ENCODE measurements around the gene CIZ1.

Gene CIZ1

DNA sequence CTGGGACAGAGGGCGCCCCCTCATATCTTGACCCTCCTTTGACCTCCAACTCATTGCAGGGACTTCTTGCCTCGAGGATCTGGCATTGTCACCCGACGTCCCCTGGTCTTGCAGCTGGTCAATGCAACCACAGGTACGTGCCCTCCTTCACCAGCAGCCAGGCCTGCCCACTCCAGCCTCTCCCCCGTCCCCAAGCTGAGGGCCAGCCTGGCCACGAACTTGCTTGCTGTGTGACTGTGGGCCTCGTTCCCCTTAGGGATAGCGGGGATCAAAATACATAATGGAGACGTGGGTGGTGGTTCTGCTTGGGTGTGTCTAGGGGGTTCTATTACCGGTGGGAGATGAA lies 26.8 kb upstream of the CIZ1 start:
- FAIRE-seq (no peak), DNase-seq (ENCODE audit: insufficient read length, low spot score) (no peak)
- TF ChIP-seq, protein P1, sequence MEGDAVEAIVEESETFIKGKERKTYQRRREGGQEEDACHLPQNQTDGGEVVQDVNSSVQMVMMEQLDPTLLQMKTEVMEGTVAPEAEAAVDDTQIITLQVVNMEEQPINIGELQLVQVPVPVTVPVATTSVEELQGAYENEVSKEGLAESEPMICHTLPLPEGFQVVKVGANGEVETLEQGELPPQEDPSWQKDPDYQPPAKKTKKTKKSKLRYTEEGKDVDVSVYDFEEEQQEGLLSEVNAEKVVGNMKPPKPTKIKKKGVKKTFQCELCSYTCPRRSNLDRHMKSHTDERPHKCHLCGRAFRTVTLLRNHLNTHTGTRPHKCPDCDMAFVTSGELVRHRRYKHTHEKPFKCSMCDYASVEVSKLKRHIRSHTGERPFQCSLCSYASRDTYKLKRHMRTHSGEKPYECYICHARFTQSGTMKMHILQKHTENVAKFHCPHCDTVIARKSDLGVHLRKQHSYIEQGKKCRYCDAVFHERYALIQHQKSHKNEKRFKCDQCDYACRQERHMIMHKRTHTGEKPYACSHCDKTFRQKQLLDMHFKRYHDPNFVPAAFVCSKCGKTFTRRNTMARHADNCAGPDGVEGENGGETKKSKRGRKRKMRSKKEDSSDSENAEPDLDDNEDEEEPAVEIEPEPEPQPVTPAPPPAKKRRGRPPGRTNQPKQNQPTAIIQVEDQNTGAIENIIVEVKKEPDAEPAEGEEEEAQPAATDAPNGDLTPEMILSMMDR (IDR thresholded peaks at IDR 0.05; ENCODE audit: insufficient read depth, missing control alignments) = no peak

DNA sequence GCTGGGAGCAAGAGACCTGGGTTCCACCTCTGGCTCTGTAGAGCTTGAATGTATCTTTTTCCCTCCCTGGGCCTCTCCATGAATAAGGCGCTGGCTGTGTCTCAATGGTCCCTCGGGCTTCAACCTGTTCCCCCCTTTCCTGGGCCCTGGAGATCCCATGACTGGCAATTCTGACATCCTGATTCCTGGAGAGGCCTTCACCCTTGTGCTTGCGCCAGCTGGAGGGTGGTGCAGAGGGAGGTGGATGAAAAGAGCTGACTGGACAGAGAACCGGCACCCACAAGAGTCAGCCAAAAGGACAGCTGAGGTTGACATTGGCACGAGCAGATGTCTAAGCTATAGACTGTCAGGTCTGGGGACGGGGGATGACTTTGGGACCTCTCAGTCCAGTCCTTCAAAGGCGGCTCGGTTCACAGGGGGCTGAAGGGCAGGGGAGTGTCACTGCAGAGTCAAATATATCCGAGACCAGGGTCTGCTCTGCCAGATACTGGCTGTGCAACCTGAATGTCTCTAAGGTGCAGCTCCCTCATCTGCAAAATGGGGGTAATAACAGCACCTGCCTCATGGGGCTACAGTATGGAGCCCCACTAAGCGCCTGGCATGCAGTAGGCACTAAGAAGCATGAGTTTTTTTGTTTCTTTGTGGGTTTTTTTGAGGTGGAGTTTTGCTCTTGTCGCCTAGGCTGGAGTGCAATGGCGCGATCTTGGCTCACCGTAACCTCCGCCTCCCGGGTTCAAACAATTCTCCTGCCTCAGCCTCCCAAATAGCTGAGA lies 25.6 kb upstream of the CIZ1 start:
- TF ChIP-seq, protein P1 (IDR thresholded peaks at IDR 0.05; ENCODE audit: insufficient read depth, missing control alignments) = no peak
- no peak for DNase-seq (ENCODE audit: insufficient read length, low spot score)
- no peak for FAIRE-seq

DNA sequence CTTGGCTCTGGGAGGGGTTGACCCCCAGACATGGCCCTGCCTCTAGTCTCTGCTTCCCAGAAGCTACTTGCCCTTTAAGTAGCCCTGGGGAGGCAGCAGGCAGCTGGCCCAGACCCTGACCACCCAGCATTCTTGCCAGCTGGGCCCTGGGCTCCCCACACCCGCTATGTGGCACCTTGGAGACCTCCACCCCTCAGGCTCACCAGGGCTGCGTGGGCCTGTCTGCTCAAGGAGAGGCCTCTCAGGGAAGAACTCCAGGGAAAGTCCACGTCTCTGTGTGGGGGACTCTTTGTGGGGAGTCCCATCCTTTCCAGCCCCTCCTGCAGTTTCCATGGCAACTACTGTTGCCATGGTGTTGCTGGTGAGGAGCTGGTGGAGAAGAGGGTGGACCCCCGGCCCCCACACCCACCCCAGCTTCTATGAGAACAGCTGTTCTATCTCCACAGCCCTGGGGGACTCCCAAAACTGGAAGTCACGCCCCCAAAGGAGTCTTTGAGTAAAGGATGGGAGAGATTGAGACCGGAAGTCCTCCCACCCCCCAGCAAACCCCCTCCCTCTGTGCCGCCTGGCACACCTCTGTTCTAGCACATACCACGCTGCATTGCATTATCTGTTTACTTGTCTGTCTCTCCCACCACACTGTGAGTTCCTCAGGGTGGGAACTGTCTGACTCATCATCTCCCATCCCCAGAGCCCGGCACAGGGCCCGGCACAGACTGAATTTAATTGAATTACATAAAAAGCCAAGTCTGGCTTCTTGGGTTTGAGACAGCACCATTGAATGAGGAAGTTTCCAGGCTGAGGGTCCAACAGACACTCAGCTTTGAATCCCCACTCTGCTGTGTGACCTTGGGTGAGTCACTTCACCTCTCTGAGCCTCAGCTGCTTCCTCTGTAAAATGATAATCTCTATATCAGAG lies 24.4 kb upstream of the CIZ1 start:
- FAIRE-seq (no peak), DNase-seq (ENCODE audit: insufficient read length, low spot score) (no peak)
- TF ChIP-seq, protein P1 (IDR thresholded peaks at IDR 0.05; ENCODE audit: insufficient read depth, missing control alignments) = no peak

DNA sequence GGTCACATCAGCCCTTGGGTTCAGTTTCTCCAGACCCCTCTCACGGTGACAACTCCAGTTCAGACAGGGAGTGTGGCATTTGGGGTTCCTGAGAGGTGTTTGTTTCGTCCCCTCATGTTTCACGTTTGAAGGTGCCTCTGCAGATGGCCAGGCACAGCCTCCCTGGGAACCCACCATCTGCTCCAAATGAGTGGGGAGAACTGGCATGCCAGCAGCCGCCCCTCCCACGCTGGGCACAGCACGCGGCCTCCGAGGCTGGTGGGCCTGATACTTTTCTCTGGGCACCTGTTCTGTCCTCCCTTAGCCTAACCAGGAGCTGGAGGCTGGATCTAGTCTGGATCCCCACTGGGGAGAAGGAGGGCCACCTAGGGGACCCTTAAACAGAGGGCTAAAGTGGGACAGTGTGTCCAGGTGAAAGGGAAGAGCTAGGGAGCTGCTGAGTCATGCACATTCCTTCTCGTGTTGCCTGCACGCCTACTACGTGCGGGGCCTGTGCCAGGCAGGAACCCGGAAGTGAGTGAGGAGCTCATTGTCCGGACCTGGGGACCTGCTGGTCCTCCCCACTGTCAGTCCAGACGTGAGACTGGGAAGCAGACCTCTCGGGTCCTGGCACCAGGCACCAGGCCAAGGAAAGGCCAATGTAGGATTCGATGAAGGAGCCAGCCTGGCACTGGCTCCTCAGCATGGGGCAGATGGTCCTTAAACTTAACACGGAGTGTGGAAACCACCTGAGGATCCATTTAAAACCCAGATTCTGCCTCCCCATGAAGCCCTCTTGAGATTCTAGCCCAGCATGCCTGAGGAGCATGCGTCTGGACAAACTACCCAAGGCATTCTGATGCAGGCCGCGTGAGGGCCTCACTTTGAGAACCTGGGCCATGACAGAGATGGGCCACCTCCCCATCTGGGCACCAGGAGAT lies 23.5 kb upstream of the CIZ1 start:
- DNase-seq (ENCODE audit: insufficient read length, low spot score) (no peak), FAIRE-seq (no peak)
- TF ChIP-seq, protein P1 (IDR thresholded peaks at IDR 0.05; ENCODE audit: insufficient read depth, missing control alignments) = no peak

DNA sequence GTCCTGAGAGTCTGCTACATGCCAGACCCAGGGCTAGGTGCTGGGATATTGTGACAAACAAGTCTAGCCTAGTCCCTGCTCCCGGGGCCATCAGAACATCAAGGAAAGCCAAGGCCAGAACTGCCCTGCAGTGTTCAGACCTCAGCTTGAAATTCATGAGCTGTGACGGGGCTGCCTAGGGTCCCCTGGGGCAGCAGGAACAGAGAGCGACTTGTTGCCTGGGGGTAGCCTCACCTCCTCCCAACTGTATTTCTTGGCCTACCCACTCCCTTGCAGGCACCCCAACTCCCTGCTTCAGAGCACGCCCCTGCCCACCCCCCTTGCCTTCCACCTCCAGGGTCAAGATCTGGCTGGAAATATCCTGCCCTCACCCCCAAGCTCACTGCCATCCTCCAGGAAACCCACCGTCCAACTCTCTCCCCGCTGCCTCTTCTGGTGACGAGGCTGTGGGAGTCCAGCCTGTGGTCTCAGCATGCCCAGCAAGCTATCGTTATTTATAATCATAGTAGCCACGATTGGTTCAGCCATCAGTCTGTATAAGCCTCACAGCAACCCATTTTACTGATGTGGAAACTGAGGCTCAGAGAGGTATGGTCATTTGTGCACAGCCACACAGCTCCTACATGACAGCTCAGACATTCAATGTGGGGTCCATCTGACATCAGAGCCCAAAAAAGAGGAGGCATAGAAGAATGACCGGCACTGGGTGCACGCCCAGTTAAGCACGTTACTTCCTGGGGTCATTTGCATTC lies 22.6 kb upstream of the CIZ1 start:
- TF ChIP-seq, protein P1 (IDR thresholded peaks at IDR 0.05; ENCODE audit: insufficient read depth, missing control alignments) = no peak
- DNase-seq (ENCODE audit: insufficient read length, low spot score) (no peak), FAIRE-seq (no peak)

DNA sequence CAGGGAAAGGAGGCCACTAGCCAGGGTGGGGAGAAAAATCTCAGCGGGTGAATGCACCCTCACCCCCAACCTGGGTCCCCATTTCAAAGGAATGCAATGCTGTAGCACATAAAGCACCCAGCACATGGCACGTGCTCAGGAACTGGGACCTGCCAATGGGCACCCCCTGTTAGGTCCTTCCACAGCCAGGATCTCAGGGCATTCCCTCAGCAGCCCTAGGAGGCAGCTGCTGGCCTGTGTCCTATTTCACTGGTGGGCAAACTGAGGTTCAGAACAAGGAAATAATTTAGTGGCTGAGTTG lies 20.6 kb upstream of the CIZ1 start:
- TF ChIP-seq, protein P1 (IDR thresholded peaks at IDR 0.05; ENCODE audit: insufficient read depth, missing control alignments) = no peak
- no peak for DNase-seq (ENCODE audit: insufficient read length, low spot score)
- FAIRE-seq = no peak

Data from D721Med (cell line).